Motor neuron (in vitro differentiated cells): ENCODE data around the gene ARHGEF16. TPM values are rescaled to one million over a fixed set of nuclear protein-coding genes. Genes with fewer than 3 reads are reported as not detected.

Source experiments
- ATAC-seq, 8 experiments: fragments of 200-7000 bp; cut with Tn5 transposase; replicated peaks in 6 of 8; 2 replicates each; pipeline ENCODE4 v1.8.0; 2021; ENCODE audit warnings: mild to moderate bottlenecking in 8 of 8, moderate library complexity in 8 of 8
- H3K27ac ChIP-seq, 2 donors: fragments of 250-450 bp; sonication (Bioruptor Pico); 2 replicates each; pipeline ENCODE4 v1.9.0; 2021; ENCODE audit warnings: antibody characterized with exemption in 2 of 2, mild to moderate bottlenecking in 2 of 2, moderate library complexity in 1 of 2
- H3K4me1 ChIP-seq, 2 donors: fragments of 250-450 bp; sonication (Bioruptor Pico); replicated peaks in 1 of 2; 2 replicates each; pipeline ENCODE4 v1.6.1; 2021; ENCODE audit warnings: antibody characterized with exemption in 2 of 2, mild to moderate bottlenecking in 2 of 2, moderate library complexity in 1 of 2
- H3K4me3 ChIP-seq, 5 donors: fragments of 250-450 bp; sonication (Bioruptor Pico); 2 replicates each; pipeline ENCODE4 v1.9.0; 2021; ENCODE audit warnings: antibody characterized with exemption in 5 of 5, mild to moderate bottlenecking in 5 of 5, moderate library complexity in 4 of 5
- WGBS, 10 experiments: fragments of 450-650 bp; shearing (Covaris generic); methylation state at CpG; one replicate each; pipeline ENCODE4 v1.0.0; 2022; 5-methylcytosine and 5-hydroxymethylcytosine counted together
- in situ Hi-C, 9 experiments: fragments of 400-800 bp; cut with MboI; loops; one replicate each; pipeline ENCODE4 v1.15.0; 2021; ENCODE audit warnings: low sequenced_read_pairs in 9 of 9, low pct_unique_long_range_greater_than_20kb in 2 of 9; ENCODE audit not compliant: unreplicated experiment in 9 of 9
- total RNA-seq, 8 experiments: library from RNA; unstranded; fragments of 300-600 nt; gene quantifications; 2 replicates each; pipeline versions ENCODE4 v1.2.3 to v1.2.4, GENCODE V29; 2022

ARHGEF16 gene
- total RNA-seq, 8 experiments from 2014 or later, result 0.41 to 4.9 (median 1.1) TPM

GRCh38 chr1:3518756-3519155 is 64.3 kb downstream of the ARHGEF16 start:
- in situ Hi-C loops, result no loop called here
- Histone ChIP-seq H3K27ac (no peak overlapping the region), H3K4me3 (no peak overlapping the region), H3K4me1 (peaks cover 0 to 8% of the 10 kb centered on the region in 2 donors)
- peak in 5 of 8 experiments; percentile 7 to 76 (median 32) for ATAC-seq
- WGBS, 10 experiments, result no CpG with 5 or more reads among the region's 8 CpGs

- peaks cover 0 to 8% of the 10 kb centered on the region in 2 donors for H3K4me1 ChIP-seq
- ATAC-seq, result no peak
- 80 to 100% (median 91%) methylated on average over 1 to 21 of the region's 27 CpGs; no CpG with 5 or more reads in 6 of the 10 experiments for WGBS, 10 experiments
- in situ Hi-C loops, result no loop called here
- no peak overlapping the region for H3K4me3 ChIP-seq
- H3K27ac ChIP-seq, result no peak overlapping the region
These were observed 64.9 kb downstream of the ARHGEF16 start for GRCh38 chr1:3519301-3519885.

DNA sequence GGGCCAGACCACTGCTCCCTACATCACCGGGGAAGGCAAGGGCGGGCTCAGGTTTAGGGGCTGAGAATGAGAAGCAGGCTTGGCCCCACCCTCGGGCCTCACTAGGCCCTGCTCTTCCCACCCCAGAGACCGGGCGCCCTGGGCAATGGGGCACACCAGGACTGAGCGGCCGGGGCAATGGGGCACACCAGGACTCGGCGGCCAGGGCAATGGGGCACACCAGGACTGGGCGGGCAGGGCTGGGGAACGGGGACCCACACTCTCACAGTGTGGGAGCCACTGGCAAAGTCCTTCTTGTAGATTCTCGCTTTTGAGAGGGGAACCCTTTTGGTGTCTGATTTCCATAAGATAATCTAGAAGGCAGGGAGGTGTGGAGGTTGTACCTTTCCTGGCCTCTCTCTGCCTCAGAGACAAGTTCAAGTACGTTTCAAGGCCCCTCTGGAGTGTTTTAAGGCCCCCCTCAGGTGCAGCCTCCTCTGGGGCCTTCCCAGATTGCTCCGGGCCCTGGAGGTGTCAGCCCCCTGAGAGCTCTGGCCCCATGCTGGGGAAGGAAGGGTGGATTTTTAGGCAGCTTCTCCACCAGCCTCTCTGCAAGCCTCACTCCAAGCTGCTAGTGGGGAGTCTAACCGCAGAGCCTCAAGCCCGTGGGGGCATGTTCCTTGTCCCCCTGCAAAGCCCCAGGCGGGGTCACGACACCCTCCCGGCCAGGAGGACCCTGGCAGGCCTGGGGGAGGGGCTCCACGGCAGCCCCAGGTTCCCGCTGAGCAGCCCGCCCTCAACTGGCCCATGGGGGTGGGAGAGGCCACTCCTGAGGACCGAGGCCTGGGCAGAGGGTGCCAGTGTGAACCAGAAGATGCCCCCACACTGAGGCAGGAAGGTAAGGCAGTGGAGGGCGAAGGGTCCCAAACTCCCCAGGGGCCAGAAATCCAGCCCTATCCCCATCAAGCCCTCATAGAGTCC is 66.2 kb downstream of the ARHGEF16 start:
- in situ Hi-C loops, result no loop called here
- no peak for ATAC-seq
- 80 to 100% (median 94%) methylated on average over 1 to 6 of the region's 24 CpGs; no CpG with 5 or more reads in 4 of the 10 experiments for WGBS, 10 experiments
- Histone ChIP-seq H3K4me1 (peaks cover 0 to 8% of the 10 kb centered on the region in 2 donors), H3K27ac (no peak overlapping the region), H3K4me3 (no peak overlapping the region)

DNA sequence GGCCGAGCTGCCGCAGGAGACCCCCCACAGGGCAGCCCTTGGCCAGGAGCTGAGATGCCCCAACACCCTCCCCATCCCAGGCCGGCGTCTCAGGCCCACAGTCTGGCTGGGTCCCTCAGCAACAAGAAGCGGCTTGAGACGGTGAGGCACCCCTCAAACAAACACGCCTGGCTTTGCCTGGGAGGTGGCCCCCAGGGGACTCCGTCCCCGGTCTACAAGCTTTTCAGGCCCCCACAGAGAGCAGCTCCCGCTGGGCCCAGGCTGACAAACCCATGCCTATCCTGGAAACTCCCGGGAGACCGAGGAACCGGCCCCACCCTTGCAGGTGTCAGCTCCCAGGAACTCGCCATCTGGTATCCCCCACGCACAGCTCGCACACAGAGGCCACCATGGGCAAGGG is 67.0 kb downstream of the ARHGEF16 start:
- 83 to 100% (median 94%) methylated on average over 1 to 3 of the region's 16 CpGs; no CpG with 5 or more reads in 6 of the 10 experiments for WGBS, 10 experiments
- no peak for ATAC-seq

DNA sequence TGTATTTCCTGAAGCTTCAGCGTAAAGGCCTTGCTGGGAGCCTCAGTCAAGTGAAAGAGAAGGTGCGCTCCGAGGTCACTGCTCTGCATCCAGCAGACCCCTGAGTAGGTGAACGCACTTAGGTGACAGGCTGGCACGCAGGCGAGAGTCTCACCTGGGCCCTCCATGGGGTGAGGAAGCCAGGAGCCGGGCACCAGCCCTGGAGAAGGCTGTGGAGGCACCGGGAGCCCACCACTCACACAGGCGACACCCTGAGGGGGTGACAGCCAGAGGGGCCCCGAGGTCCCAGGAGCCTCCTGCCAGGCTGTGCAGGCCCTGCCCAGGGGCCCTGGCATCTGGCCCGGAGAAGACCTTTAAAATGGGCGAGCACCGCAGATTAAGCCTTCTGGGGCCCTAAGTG is 67.6 kb downstream of the ARHGEF16 start:
- ATAC-seq, result no peak
- in situ Hi-C loops, result no loop called here
- Histone ChIP-seq H3K4me1 (peaks cover 0 to 6% of the 10 kb centered on the region in 2 donors), H3K27ac (no peak overlapping the region), H3K4me3 (no peak overlapping the region)
- WGBS, 10 experiments, result 60 to 100% (median 97%) methylated on average over 1 to 5 of the region's 13 CpGs; no CpG with 5 or more reads in 5 of the 10 experiments

More for the DNA sequence above, 67.0 kb downstream of the ARHGEF16 start:
- no peak overlapping the region for H3K27ac ChIP-seq
- H3K4me1 ChIP-seq, result peaks cover 0 to 8% of the 10 kb centered on the region in 2 donors
- H3K4me3 ChIP-seq, result no peak overlapping the region
- in situ Hi-C loops, result no loop called here

- Histone ChIP-seq H3K4me3 (no peak overlapping the region), H3K27ac (no peak overlapping the region), H3K4me1 (peaks cover 0 to 6% of the 10 kb centered on the region in 2 donors)
- in situ Hi-C loops, result no loop called here
- ATAC-seq, result peak in 5 of 8 experiments; percentile 13 to 95 (median 53)
- 0 to 75% (median 50%) methylated on average over 1 to 11 of the region's 19 CpGs; no CpG with 5 or more reads in 6 of the 10 experiments for WGBS, 10 experiments
These were observed 68.2 kb downstream of the ARHGEF16 start for GRCh38 chr1:3522564-3523265.

GRCh38 chr1:3523980-3524379 is 69.5 kb downstream of the ARHGEF16 start:
- Histone ChIP-seq H3K27ac (no peak overlapping the region), H3K4me1 (peaks cover 0 to 6% of the 10 kb centered on the region in 2 donors), H3K4me3 (no peak overlapping the region)
- ATAC-seq, result no peak
- WGBS, 10 experiments, result 0 to 92% (median 85%) methylated on average over 1 to 10 of the region's 13 CpGs; no CpG with 5 or more reads in 5 of the 10 experiments
- in situ Hi-C loops, result no loop called here

- WGBS, 10 experiments, result 57 to 100% (median 84%) methylated on average over 2 to 11 of the region's 20 CpGs; no CpG with 5 or more reads in 4 of the 10 experiments
- no peak overlapping the region for H3K4me3 ChIP-seq
- ATAC-seq, result no peak
These were observed 70.2 kb downstream of the ARHGEF16 start for GRCh38 chr1:3524556-3525203.

GRCh38 chr1:3525551-3526482 is 71.4 kb downstream of the ARHGEF16 start:
- Histone ChIP-seq H3K4me1 (peaks cover 10 to 18% of the 10 kb centered on the region in 2 donors), H3K4me3 (no peak overlapping the region), H3K27ac (no peak overlapping the region)
- WGBS, 10 experiments, result 60 to 93% (median 88%) methylated on average over 1 to 19 of the region's 24 CpGs; no CpG with 5 or more reads in 4 of the 10 experiments
- no peak for ATAC-seq
- in situ Hi-C loops, result no loop called here

More at GRCh38 chr1:3524556-3525203, 70.2 kb downstream of the ARHGEF16 start:
- H3K4me1 ChIP-seq, result peaks cover 0 to 6% of the 10 kb centered on the region in 2 donors
- in situ Hi-C loops, result no loop called here
- H3K27ac ChIP-seq, result no peak overlapping the region

GRCh38 chr1:3527774-3528173 is 73.3 kb downstream of the ARHGEF16 start:
- WGBS, 10 experiments, result 27 to 79% (median 76%) methylated on average over 3 to 9 of the region's 12 CpGs; no CpG with 5 or more reads in 7 of the 10 experiments
- no peak overlapping the region for H3K4me3 ChIP-seq
- in situ Hi-C loops, result no loop called here
- no peak overlapping the region for H3K27ac ChIP-seq
- no peak for ATAC-seq
- peaks cover 17 to 23% of the 10 kb centered on the region in 2 donors for H3K4me1 ChIP-seq

DNA sequence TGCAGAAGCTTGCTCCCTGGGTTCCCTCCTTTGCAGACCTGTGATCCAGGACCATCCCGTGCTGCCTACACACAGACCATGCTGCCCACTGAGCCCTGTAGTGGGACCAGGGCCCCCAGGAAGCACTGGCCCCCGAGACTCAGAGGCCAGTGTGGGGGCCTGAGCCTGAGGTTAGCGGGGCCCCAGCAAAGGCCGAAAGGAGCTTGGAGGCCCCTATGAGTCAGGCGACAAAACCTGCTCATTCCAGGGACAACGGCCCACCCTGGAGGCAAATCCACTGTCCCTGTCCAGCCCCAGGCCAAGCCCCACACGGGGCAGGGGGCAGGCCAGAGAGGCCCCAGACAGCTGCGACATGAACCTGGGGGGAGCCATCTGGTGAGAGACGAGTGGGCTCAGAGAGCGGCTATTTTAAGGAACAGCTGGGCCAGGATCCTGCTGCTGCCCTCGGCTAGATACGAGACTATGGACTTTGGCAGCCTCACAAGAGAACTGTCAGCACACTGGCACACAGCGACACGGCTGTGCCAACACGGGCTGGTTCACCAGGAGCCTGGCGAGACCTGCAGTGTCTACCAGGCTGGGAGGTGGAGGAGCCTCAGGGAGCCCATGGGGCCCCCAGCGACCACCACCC is 74.7 kb downstream of the ARHGEF16 start:
- no peak overlapping the region for H3K27ac ChIP-seq
- no peak overlapping the region for H3K4me3 ChIP-seq
- WGBS, 10 experiments, result 70 to 74% methylated on average over 5 to 12 of the region's 17 CpGs; no CpG with 5 or more reads in 8 of the 10 experiments
- ATAC-seq, result no peak
- in situ Hi-C loops, result no loop called here
- H3K4me1 ChIP-seq, result peaks cover 17 to 20% of the 10 kb centered on the region in 2 donors
